ENCODE measurements around the gene NUBP1. TPM values are rescaled to one million over a fixed set of nuclear protein-coding genes. Genes with fewer than 3 reads are reported as not detected.

NUBP1 gene
- total and polyA plus RNA-seq, 9 of the 15 experiments (the other 6 are each of a cell fraction or from before 2014, with no cell fraction given): 17.2 to 55.1 (median 35.6) TPM

- TF ChIP-seq DDX20 (tag; IDR thresholded peaks at IDR 0.05; ENCODE audit: low read depth) (no peak), ZNF274 (IDR thresholded peaks at IDR 0.05; ENCODE audit: borderline replicate concordance, low read depth, low read length) (no peak)
Observed at GRCh38 chr16:10791048-10791447, 47.4 kb downstream of the NUBP1 start (continued).

GRCh38 chr16:10799736-10800135 lies 56.1 kb downstream of the NUBP1 start:
- no peaks in the 10 kb centered on the region for H4K20me1 ChIP-seq (replicated peaks; ENCODE audit: control insufficient read depth, insufficient read depth, low read length)
- no TSS peak for BruUV-seq (replicated peaks)
- ChIA-PET POLR2A (no interaction called here), CTCF (ENCODE audit: low intra/inter-chr PET ratio) (no interaction called here)
- H3K79me2 ChIP-seq (ENCODE audit: control insufficient read depth, insufficient read depth, low read length): no peaks in the 10 kb centered on the region
- no peaks in the 10 kb centered on the region for H3K9me1 ChIP-seq (ENCODE audit: control insufficient read depth, insufficient read depth, low read length)
- no peaks in the 10 kb centered on the region; a peak in 1 of 5 replicates for H3K4me1 ChIP-seq (replicated peaks in 1 of 2; ENCODE audit: control insufficient read depth in 2 of 2, insufficient read depth in 2 of 2, low read length in 2 of 2)
- no peak overlapping the region for H3K9ac ChIP-seq (ENCODE audit: insufficient read depth in 1 of 2, low read depth in 2 of 2, low read length in 2 of 2)
- peaks cover 10 to 30% of the 10 kb centered on the region in 2 experiments for H3K27me3 ChIP-seq (ENCODE audit: control insufficient read depth in 2 of 2, insufficient read depth in 2 of 2, low read length in 2 of 2)
- no peak overlapping the region for H3K4me3 ChIP-seq
- FAIRE-seq: no peak
- 7% methylated on average over 2 of the region's 3 CpGs for WGBS (ENCODE audit: insufficient coverage, low coverage, missing lambda C conversion rate)
- intact Hi-C loops (cut with micrococcal nuclease) (no loop called here), in situ Hi-C loops (cut with MboI) (no loop called here)
- H3K36me3 ChIP-seq (ENCODE audit: control insufficient read depth, insufficient read depth, low read length): no peaks in the 10 kb centered on the region
- H3K27ac ChIP-seq (ENCODE audit: extremely low read depth, low read depth, low read length): no peak overlapping the region
- no peak for TF ChIP-seq COPS2 (conservative IDR thresholded peaks at IDR 0.05)
- TF ChIP-seq HMGXB4 (CRISPR knock-in tag; IDR thresholded peaks at IDR 0.05): no peak
- no peak for TF ChIP-seq ZFPM2 (CRISPR knock-in tag; IDR thresholded peaks at IDR 0.05)
- no peak for TF ChIP-seq HOXB6 (CRISPR knock-in tag; IDR thresholded peaks at IDR 0.05; ENCODE audit: borderline replicate concordance)
- no peak for TF ChIP-seq MYNN (IDR thresholded peaks at IDR 0.05)
- TF ChIP-seq MYNN (CRISPR knock-in tag; IDR thresholded peaks at IDR 0.05): no peak
- no peak for TF ChIP-seq E2F1 (CRISPR knock-in tag; IDR thresholded peaks at IDR 0.05)
- no peak for TF ChIP-seq ZC3H8 (IDR thresholded peaks at IDR 0.05)
- TF ChIP-seq PML (IDR thresholded peaks at IDR 0.05; ENCODE audit: low read length): no peak
- no peak overlapping the region for H2AFZ ChIP-seq (ENCODE audit: low read depth, low read length)
- ATAC-seq: no peak
- DNase-seq (ENCODE audit: extremely low read depth in 1 of 4, low spot score in 3 of 4): no peak
- H3K9me3 ChIP-seq (replicated peaks; ENCODE audit: control insufficient read depth, insufficient read depth, low read depth, low read length): no peaks in the 10 kb centered on the region
- no peak overlapping the region for H3K4me2 ChIP-seq (ENCODE audit: insufficient read depth, low read length)

Measured in K562 (cell line).